ENCODE data around the gene POLD3. TPM values are rescaled to one million over a fixed set of nuclear protein-coding genes. Genes with fewer than 3 reads are reported as not detected.

POLD3 gene
- total RNA-seq, 4 donors from 2014 or later: 9.7 to 17.5 (median 12.1) TPM

GRCh38 chr11:74559110-74559933 lies 33.1 kb upstream of the POLD3 start:
- no peak for TF ChIP-seq CTCF (IDR thresholded peaks at IDR 0.05)
- no peak for ATAC-seq (ENCODE audit: low FRiP score)
- no peak for DNase-seq (ENCODE audit: low spot score)

- DNase-seq (ENCODE audit: low spot score) (no peak), ATAC-seq (ENCODE audit: low FRiP score) (no peak)
- no peak for TF ChIP-seq CTCF (IDR thresholded peaks at IDR 0.05)
These were observed 32.5 kb upstream of the POLD3 start for GRCh38 chr11:74559934-74560309.

- ATAC-seq (ENCODE audit: low FRiP score) (no peak), DNase-seq (ENCODE audit: low spot score) (no peak)
- TF ChIP-seq CTCF (IDR thresholded peaks at IDR 0.05): no peak
These were observed 26.0 kb upstream of the POLD3 start for GRCh38 chr11:74566146-74566960.

- ATAC-seq (ENCODE audit: low FRiP score) (no peak), DNase-seq (ENCODE audit: low spot score) (no peak)
- no peak for TF ChIP-seq CTCF (IDR thresholded peaks at IDR 0.05)
These were observed 24.4 kb upstream of the POLD3 start for GRCh38 chr11:74568028-74568427.

- ATAC-seq (ENCODE audit: low FRiP score) (peak; percentile 84), DNase-seq (ENCODE audit: low spot score) (no peak)
- peak in 2 of 3 donors; percentile 10 to 60 for TF ChIP-seq CTCF (IDR thresholded peaks at IDR 0.05)
These were observed 21.9 kb upstream of the POLD3 start for GRCh38 chr11:74570266-74571061.

GRCh38 chr11:74571062-74571399 lies 21.4 kb upstream of the POLD3 start:
- no peak for TF ChIP-seq CTCF (IDR thresholded peaks at IDR 0.05)
- ATAC-seq (ENCODE audit: low FRiP score) (no peak), DNase-seq (ENCODE audit: low spot score) (no peak)

Data from omental fat pad (tissue), 4 donors.